ENCODE data around the gene BAMBI.

DNA sequence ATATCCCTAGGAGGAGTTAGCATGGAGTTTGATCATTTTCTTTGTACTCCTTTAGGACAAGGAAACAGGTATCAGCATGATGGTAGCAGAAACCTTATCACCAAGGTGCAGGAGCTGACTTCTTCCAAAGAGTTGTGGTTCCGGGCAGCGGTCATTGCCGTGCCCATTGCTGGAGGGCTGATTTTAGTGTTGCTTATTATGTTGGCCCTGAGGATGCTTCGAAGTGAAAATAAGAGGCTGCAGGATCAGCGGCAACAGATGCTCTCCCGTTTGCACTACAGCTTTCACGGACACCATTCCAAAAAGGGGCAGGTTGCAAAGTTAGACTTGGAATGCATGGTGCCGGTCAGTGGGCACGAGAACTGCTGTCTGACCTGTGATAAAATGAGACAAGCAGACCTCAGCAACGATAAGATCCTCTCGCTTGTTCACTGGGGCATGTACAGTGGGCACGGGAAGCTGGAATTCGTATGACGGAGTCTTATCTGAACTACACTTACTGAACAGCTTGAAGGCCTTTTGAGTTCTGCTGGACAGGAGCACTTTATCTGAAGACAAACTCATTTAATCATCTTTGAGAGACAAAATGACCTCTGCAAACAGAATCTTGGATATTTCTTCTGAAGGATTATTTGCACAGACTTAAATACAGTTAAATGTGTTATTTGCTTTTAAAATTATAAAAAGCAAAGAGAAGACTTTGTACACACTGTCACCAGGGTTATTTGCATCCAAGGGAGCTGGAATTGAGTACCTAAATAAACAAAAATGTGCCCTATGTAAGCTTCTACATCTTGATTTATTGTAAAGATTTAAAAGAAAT lies 4.8 kb downstream of the BAMBI start:
- TF ChIP-seq CTCF (IDR thresholded peaks at IDR 0.05; ENCODE audit: low read length) (no peak), EZH2phosphoT487 (IDR thresholded peaks at IDR 0.05; ENCODE audit: low read length) (no peak)
